GM23248 (cell line): Measurements from ENCODE around the gene PRR15.

Experiments
- EZH2 ChIP-seq: fragments of 200-600 bp; sonication (generic); IDR thresholded peaks from 2 replicates; pipeline ENCODE4 v1.6.1; 2018; ENCODE audit warnings: antibody characterized with exemption, mild to moderate bottlenecking; ENCODE audit not compliant: insufficient read depth, poor library complexity, severe bottlenecking
- EZH2phosphoT487 ChIP-seq: fragments of 200-600 bp; sonication (generic); IDR thresholded peaks from 2 replicates; pipeline ENCODE4 v1.6.1; 2018; ENCODE audit warnings: antibody characterized with exemption, moderate library complexity, mild to moderate bottlenecking, low read depth; ENCODE audit not compliant: insufficient read depth

DNA sequence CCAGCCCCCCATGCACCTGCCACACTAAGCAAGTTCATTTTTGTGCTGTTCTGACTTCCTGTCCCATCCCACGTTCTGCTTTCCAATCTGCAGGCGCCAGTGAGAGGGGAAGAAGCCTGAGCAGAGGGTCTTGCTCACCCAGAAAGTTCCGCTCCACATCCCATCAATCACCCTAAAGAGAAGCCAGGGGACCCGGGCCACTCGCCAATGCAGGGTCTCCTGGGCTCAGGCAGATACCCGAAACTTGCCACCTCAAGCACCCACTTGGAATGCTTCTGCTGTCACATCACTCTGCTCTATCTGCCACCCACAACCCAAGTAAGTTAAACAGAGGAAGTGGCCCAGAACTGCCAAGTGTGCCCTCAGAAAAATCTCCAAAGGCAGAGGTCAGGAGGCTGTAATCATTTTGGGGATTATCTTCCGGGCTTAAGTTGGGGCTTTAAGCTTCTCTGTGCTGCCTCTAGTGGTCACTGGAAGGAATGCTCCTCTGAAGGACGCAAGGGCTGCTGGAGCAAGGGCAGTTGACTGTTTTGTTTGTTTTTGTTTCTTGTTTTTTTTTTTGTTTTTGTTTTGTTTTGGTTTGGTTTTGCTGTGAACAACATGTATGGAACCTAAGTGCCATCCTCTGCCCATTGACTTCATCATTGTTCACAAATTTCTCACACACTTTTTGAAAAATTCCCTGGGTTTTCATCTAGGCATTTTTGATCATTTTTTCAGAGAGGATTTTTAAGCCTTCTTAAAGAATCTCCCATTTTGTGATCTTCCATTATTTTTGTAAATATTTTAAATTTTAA, 25.5 kb downstream of the PRR15 start:
- no peak for TF ChIP-seq EZH2
- no peak for TF ChIP-seq EZH2phosphoT487
